ENCODE measurements around the gene DDX17.

GRCh38 chr22:38489142-38489541, 17.0 kb downstream of the DDX17 start:
- no peak for TF ChIP-seq RAD21 (IDR thresholded peaks at IDR 0.05; ENCODE audit: low read depth)
- TF ChIP-seq, protein P1, sequence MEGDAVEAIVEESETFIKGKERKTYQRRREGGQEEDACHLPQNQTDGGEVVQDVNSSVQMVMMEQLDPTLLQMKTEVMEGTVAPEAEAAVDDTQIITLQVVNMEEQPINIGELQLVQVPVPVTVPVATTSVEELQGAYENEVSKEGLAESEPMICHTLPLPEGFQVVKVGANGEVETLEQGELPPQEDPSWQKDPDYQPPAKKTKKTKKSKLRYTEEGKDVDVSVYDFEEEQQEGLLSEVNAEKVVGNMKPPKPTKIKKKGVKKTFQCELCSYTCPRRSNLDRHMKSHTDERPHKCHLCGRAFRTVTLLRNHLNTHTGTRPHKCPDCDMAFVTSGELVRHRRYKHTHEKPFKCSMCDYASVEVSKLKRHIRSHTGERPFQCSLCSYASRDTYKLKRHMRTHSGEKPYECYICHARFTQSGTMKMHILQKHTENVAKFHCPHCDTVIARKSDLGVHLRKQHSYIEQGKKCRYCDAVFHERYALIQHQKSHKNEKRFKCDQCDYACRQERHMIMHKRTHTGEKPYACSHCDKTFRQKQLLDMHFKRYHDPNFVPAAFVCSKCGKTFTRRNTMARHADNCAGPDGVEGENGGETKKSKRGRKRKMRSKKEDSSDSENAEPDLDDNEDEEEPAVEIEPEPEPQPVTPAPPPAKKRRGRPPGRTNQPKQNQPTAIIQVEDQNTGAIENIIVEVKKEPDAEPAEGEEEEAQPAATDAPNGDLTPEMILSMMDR (IDR thresholded peaks at IDR 0.05 in 2 of 3, conservative IDR thresholded peaks at IDR 0.05 in 1 of 3; ENCODE audit: borderline replicate concordance in 1 of 3, insufficient read depth in 1 of 3, low read depth in 2 of 3, low read length in 2 of 3), result no peak
- TF ChIP-seq EGR1 (IDR thresholded peaks at IDR 0.05; ENCODE audit: low read depth), result no peak
- no peak for TF ChIP-seq POLR2AphosphoS5 (IDR thresholded peaks at IDR 0.05; ENCODE audit: low read depth, low read length)
- no peak for TF ChIP-seq EZH2phosphoT487 (IDR thresholded peaks at IDR 0.05; ENCODE audit: borderline replicate concordance)
- no peak for TF ChIP-seq CEBPB (IDR thresholded peaks at IDR 0.05; ENCODE audit: low read depth)
- no peak for TF ChIP-seq FOSL1 (IDR thresholded peaks at IDR 0.05; ENCODE audit: low read depth)
- TF ChIP-seq, protein P2, sequence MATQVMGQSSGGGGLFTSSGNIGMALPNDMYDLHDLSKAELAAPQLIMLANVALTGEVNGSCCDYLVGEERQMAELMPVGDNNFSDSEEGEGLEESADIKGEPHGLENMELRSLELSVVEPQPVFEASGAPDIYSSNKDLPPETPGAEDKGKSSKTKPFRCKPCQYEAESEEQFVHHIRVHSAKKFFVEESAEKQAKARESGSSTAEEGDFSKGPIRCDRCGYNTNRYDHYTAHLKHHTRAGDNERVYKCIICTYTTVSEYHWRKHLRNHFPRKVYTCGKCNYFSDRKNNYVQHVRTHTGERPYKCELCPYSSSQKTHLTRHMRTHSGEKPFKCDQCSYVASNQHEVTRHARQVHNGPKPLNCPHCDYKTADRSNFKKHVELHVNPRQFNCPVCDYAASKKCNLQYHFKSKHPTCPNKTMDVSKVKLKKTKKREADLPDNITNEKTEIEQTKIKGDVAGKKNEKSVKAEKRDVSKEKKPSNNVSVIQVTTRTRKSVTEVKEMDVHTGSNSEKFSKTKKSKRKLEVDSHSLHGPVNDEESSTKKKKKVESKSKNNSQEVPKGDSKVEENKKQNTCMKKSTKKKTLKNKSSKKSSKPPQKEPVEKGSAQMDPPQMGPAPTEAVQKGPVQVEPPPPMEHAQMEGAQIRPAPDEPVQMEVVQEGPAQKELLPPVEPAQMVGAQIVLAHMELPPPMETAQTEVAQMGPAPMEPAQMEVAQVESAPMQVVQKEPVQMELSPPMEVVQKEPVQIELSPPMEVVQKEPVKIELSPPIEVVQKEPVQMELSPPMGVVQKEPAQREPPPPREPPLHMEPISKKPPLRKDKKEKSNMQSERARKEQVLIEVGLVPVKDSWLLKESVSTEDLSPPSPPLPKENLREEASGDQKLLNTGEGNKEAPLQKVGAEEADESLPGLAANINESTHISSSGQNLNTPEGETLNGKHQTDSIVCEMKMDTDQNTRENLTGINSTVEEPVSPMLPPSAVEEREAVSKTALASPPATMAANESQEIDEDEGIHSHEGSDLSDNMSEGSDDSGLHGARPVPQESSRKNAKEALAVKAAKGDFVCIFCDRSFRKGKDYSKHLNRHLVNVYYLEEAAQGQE (IDR thresholded peaks at IDR 0.05; ENCODE audit: low read depth), result no peak
- no peak for TF ChIP-seq EZH2 (IDR thresholded peaks at IDR 0.05)
- TF ChIP-seq YY1 (IDR thresholded peaks at IDR 0.05; ENCODE audit: extremely low read depth, insufficient replicate concordance, low read depth, low read length), result no peak
- TF ChIP-seq POLR2A (IDR thresholded peaks at IDR 0.05; ENCODE audit: borderline replicate concordance, extremely low read depth, insufficient read depth, insufficient read length), result no peak
- TF ChIP-seq ATF3 (IDR thresholded peaks at IDR 0.05), result no peak
- no peak for TF ChIP-seq SIN3A (IDR thresholded peaks at IDR 0.05; ENCODE audit: low read depth)
- TF ChIP-seq SP1 (IDR thresholded peaks at IDR 0.05; ENCODE audit: low read depth), result no peak

All from HCT116 (cell line).